HL-60 (cell line): ENCODE results near the gene PRKCI.

Experiments
- CTCF ChIP-seq: IDR thresholded peaks from one replicate; pipeline ENCODE4 v1.5.1; 2011; ENCODE audit warnings: low read length, control low read depth, inconsistent platforms; ENCODE audit not compliant: insufficient read depth
- GABPA ChIP-seq: IDR thresholded peaks from 2 replicates; pipeline ENCODE4 v1.6.1; 2012; ENCODE audit warnings: low read depth
- POLR2AphosphoS5 ChIP-seq: IDR thresholded peaks from 2 replicates; pipeline ENCODE4 v1.6.1; 2012; ENCODE audit warnings: low read depth
- REST ChIP-seq: IDR thresholded peaks from 2 replicates; pipeline ENCODE4 v1.6.1; 2012; ENCODE audit warnings: low read depth; ENCODE audit not compliant: insufficient replicate concordance
- SPI1 ChIP-seq: IDR thresholded peaks from 2 replicates; pipeline ENCODE4 v1.6.1; 2012; ENCODE audit warnings: low read depth, mild to moderate bottlenecking, borderline replicate concordance

- TF ChIP-seq CTCF: no peak
- no peak for TF ChIP-seq REST
- no peak for TF ChIP-seq POLR2AphosphoS5
- no peak for TF ChIP-seq SPI1
- TF ChIP-seq GABPA: no peak
Measured at GRCh38 chr3:170338690-170339340, 116.6 kb downstream of the PRKCI start.
